HEK293T (cell line): ENCODE measurements around the gene NOL4L.

Experiments used
- ARNT ChIP-seq: fragments of 450-650 bp; IDR thresholded peaks from 2 replicates; pipeline ENCODE4 v1.6.1; 2017; ENCODE audit warnings: mild to moderate bottlenecking
- FOXA1 ChIP-seq: fragments of 450-650 bp; IDR thresholded peaks from 2 replicates; pipeline ENCODE4 v1.6.1; 2016; ENCODE audit warnings: mild to moderate bottlenecking
- FOXK2 ChIP-seq: fragments of 450-650 bp; IDR thresholded peaks from 2 replicates; pipeline ENCODE4 v1.6.1; 2016; ENCODE audit warnings: mild to moderate bottlenecking
- FOXM1 ChIP-seq: fragments of 450-650 bp; IDR thresholded peaks from 2 replicates; pipeline ENCODE4 v1.6.1; 2017; ENCODE audit warnings: mild to moderate bottlenecking, borderline replicate concordance
- HDGF ChIP-seq: fragments of 450-650 bp; IDR thresholded peaks from 2 replicates; pipeline ENCODE4 v1.6.1; 2017; ENCODE audit warnings: antibody characterized with exemption, borderline replicate concordance
- L3MBTL2 ChIP-seq: fragments of 450-650 bp; conservative IDR thresholded peaks from 2 replicates; pipeline ENCODE4 v1.6.1; 2016; ENCODE audit warnings: mild to moderate bottlenecking
- LEF1 ChIP-seq: fragments of 450-650 bp; IDR thresholded peaks from 2 replicates; pipeline ENCODE4 v1.6.1; 2017; ENCODE audit warnings: mild to moderate bottlenecking, borderline replicate concordance
- SUZ12 ChIP-seq: fragments of 450-650 bp; IDR thresholded peaks from 2 replicates; pipeline ENCODE4 v1.6.1; 2016; ENCODE audit warnings: mild to moderate bottlenecking
- TARDBP ChIP-seq: fragments of 450-650 bp; IDR thresholded peaks from 2 replicates; pipeline ENCODE4 v1.6.1; 2016
- ZNF384 ChIP-seq: fragments of 450-650 bp; IDR thresholded peaks from 2 replicates; pipeline ENCODE4 v1.6.1; 2016

GRCh38 chr20:32438331-32438858 is 146.7 kb downstream of the NOL4L start:
- TF ChIP-seq LEF1: no peak
- TF ChIP-seq ARNT: no peak
- no peak for TF ChIP-seq L3MBTL2
- TF ChIP-seq ZNF384: no peak
- no peak for TF ChIP-seq HDGF
- TF ChIP-seq TARDBP: no peak
- no peak for TF ChIP-seq FOXK2
- TF ChIP-seq FOXA1: no peak
- TF ChIP-seq SUZ12: no peak
- no peak for TF ChIP-seq FOXM1
